HG03108 (cell line): ENCODE data around the gene RAP1B.

Experiments
- ATAC-seq: cut with Tn5 transposase; IDR thresholded peaks from one replicate; pipeline ENCODE4 v1.9.1; 2021; ENCODE audit warnings: moderate library complexity; ENCODE audit not compliant: unreplicated experiment

RAP1B gene

GRCh38 chr12:68686595-68687521 lies 76.2 kb downstream of the RAP1B start, which contains the start of gene NUP107:
NUP107 (plus strand) TSS chr12:68686978; CDS start chr12:68687066, 88 bp downstream.
- ATAC-seq: peak; percentile 94

GRCh38 chr12:68695454-68695853 lies 84.8 kb downstream of the RAP1B start:
- no peak for ATAC-seq

GRCh38 chr12:68699486-68699885 lies 88.8 kb downstream of the RAP1B start:
- ATAC-seq: no peak
